ENCODE measurements around the gene DNTT.

DNTT gene

DNA sequence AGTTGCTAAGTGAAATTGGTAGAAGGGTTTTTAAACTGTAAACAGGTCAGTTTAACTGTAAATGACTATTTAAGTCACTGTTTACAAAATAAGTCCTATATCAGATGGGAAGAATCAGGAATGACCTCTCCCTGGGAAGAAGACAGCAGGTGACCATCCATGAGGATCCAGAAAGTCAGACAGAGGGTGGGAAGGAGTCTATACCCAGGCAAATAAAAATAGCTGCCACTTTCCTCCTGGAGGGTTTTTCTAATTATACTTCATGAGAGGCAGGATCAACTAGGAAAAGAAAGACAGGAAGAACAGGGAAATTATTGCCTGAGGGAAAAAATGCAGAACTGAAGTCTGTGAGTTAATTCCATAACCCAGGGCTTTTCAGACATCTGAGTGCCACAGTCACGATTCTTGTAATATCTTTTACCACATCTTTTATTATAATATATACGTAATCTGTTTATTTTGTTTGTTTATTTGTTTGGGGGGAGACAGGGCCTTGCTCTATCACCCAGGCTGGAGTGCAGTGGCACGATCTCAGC is 7.0 kb downstream of the DNTT start:
- no peak for DNase-seq (ENCODE audit: low spot score)
- TF ChIP-seq, protein P1, sequence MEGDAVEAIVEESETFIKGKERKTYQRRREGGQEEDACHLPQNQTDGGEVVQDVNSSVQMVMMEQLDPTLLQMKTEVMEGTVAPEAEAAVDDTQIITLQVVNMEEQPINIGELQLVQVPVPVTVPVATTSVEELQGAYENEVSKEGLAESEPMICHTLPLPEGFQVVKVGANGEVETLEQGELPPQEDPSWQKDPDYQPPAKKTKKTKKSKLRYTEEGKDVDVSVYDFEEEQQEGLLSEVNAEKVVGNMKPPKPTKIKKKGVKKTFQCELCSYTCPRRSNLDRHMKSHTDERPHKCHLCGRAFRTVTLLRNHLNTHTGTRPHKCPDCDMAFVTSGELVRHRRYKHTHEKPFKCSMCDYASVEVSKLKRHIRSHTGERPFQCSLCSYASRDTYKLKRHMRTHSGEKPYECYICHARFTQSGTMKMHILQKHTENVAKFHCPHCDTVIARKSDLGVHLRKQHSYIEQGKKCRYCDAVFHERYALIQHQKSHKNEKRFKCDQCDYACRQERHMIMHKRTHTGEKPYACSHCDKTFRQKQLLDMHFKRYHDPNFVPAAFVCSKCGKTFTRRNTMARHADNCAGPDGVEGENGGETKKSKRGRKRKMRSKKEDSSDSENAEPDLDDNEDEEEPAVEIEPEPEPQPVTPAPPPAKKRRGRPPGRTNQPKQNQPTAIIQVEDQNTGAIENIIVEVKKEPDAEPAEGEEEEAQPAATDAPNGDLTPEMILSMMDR (IDR thresholded peaks at IDR 0.05; ENCODE audit: borderline replicate concordance, control extremely low read depth, extremely low read depth, insufficient read depth, missing control alignments): no peak
- in situ Hi-C loops (cut with MboI; ENCODE audit: low sequenced_read_pairs, unreplicated experiment): loop anchor here (10.0 kb wide), 1 partner anchor 286 kb away; no protein-coding TSS in a partner anchor

DNA sequence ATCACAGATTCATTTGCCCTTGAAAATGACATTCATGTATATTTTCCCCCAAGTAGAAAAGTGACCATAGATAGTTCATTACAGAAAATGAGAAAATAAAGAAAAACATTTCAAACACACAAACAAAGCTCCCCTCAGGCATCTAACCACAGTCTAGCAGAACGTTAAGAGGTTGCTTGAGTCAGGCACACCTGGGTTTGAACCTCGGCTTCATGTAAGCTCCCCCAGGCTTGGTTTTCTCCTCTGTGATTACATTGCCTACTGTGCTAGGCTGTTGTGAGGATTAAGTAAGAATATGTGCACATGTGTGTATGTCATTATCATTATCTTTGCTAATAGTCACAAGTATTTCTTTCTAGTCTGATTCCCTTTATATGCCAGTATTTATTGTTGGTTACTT is 9.1 kb downstream of the DNTT start:
- in situ Hi-C loops (cut with MboI; ENCODE audit: low sequenced_read_pairs, unreplicated experiment): loop anchor here (10.0 kb wide), 1 partner anchor 289 kb away; no protein-coding TSS in a partner anchor
- TF ChIP-seq, protein P1 (IDR thresholded peaks at IDR 0.05; ENCODE audit: borderline replicate concordance, control extremely low read depth, extremely low read depth, insufficient read depth, missing control alignments): no peak
- DNase-seq (ENCODE audit: low spot score): no peak

DNA sequence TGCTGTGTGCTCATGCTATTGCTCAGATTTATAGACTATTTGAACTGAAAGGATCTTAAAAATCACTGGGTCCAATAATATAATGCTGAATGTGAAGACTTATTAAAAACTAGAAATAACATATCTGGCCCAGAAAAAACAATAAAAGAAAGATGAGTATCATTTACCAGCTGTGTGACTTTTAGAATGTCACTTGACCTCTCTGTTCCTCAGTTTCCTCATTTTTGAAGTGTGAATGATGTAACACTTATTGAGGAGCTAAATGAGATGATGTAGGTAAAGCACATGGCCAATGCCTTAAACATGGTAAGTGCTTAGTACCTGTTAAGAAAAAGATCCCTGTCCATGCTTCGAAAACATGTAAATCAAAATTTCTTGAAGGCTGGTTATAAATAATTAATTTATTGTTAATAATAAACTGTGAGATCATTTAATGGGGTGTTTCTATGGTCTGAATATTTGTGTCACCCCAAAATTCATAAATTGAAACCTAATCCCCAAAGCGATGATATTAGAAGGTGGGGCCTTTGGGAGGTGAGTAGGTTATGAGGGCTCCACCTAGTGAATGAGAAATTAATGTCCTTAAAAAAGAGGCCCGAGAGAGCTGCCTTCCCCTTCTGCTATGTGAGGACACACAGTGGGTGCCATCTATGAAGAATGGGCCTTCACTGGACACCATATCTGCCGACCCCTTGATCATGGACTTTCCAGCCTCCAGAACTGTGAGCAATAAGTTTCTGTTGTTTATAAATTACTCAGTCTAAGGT is 13.0 kb downstream of the DNTT start:
- no peak for DNase-seq (ENCODE audit: low spot score)
- TF ChIP-seq, protein P1 (IDR thresholded peaks at IDR 0.05; ENCODE audit: borderline replicate concordance, control extremely low read depth, extremely low read depth, insufficient read depth, missing control alignments): no peak
- in situ Hi-C loops (cut with MboI; ENCODE audit: low sequenced_read_pairs, unreplicated experiment): loop anchor here (10.0 kb wide), 1 partner anchor 292 kb away; no protein-coding TSS in a partner anchor

DNA sequence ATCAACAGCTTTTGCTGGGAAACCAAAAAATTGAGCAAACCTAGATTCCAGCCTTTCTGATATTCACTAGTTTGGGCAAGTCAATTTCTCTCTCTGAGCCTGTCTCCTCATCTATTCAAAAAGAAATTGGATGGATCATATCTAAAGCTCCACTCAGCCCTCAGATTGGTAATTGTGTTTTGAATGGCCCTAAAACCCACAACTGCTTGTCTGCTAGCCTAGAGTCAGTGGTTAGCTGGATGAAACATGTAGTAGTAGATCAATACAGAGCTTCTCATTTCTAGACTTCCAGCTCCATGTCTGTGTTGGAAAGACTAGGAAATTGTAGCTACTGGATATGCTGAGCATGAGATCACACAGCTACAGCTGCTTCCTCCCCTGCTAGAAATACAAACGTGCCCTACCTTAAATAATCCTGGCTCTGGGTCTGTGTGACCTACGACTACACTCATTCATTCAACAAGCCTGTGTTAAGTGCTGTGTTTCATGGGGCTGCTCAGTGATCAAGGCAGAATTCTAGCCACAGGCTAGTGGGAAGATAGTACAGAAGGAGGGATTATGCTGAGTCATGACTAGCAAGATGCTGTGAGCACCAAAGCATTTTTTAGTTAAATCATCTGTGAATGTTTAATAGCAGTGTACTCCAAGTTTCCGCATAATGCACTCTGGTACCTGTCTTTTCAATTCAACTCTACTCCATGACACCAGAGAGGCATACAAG is 15.7 kb downstream of the DNTT start:
- in situ Hi-C loops (cut with MboI; ENCODE audit: low sequenced_read_pairs, unreplicated experiment): loop anchor here (10.0 kb wide), 1 partner anchor 295 kb away; no protein-coding TSS in a partner anchor
- DNase-seq (ENCODE audit: low spot score): no peak
- TF ChIP-seq, protein P1 (IDR thresholded peaks at IDR 0.05; ENCODE audit: borderline replicate concordance, control extremely low read depth, extremely low read depth, insufficient read depth, missing control alignments): no peak

DNA sequence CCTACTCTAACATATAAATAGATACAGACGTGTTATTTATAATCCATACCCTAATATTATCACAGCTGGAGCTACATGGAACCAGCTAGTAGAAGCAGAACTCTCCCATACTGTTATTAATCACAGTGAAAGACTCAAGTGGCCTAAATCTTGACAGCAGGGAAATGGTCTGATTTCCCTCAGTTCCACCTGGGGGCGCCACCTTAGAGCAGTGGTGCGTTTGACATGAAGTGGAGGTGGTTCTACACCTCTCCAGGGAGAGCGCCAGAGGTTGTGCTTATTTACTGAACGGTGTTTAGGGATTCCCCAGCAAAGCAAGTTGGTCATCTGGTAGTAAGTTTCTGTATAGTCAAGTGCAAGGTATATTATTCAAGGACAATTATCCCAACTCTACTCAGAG is 17.6 kb downstream of the DNTT start:
- DNase-seq (ENCODE audit: low spot score): no peak
- TF ChIP-seq, protein P1 (IDR thresholded peaks at IDR 0.05; ENCODE audit: borderline replicate concordance, control extremely low read depth, extremely low read depth, insufficient read depth, missing control alignments): no peak
- in situ Hi-C loops (cut with MboI; ENCODE audit: low sequenced_read_pairs, unreplicated experiment): no loop called here

DNA sequence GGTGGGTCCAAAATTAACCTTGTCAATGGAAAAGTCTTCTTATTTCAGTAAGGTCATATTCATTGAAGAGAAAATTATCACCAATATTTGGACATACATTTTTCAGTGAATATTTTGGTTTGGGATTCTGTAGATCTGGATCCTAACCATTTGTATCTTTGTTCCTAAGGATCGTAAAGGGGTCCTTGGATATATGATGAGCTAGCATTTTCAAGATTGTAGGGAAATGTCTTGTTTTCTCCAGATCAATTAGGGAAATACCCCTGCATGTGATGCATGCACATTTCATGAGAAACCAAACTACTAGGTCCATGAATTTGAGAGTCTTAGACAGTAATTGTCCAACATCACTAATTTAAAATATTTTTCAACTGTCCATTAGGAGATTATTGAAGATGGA is 18.0 kb downstream of the DNTT start:
- no peak for DNase-seq (ENCODE audit: low spot score)
- in situ Hi-C loops (cut with MboI; ENCODE audit: low sequenced_read_pairs, unreplicated experiment): no loop called here
- TF ChIP-seq, protein P1 (IDR thresholded peaks at IDR 0.05; ENCODE audit: borderline replicate concordance, control extremely low read depth, extremely low read depth, insufficient read depth, missing control alignments): no peak

Measured in GM13976 (cell line).